Neuronal stem cell (in vitro differentiated cells): ENCODE results near the gene ZNRD2.

Experiments
- DNase-seq: peaks from one replicate; pipeline ENCODE4 v3.0.0-alpha.2; 2013; ENCODE audit warnings: low spot score
- H2AFZ ChIP-seq: one replicate; pipeline ENCODE4 v1.6.1; 2013; ENCODE audit warnings: mild to moderate bottlenecking, low read length, inconsistent platforms
- H2AK5ac ChIP-seq: 2 replicates; pipeline ENCODE4 v1.6.1; 2013; ENCODE audit warnings: low read depth, mild to moderate bottlenecking, inconsistent platforms, low read length, moderate library complexity, mixed read lengths
- H2BK120ac ChIP-seq: 2 replicates; pipeline ENCODE4 v1.6.1; 2013; ENCODE audit warnings: low read depth, mild to moderate bottlenecking, inconsistent platforms, low read length, moderate library complexity, mixed read lengths
- H2BK12ac ChIP-seq: one replicate; pipeline ENCODE4 v1.6.1; 2013; ENCODE audit warnings: low read length, inconsistent platforms
- H2BK15ac ChIP-seq: 2 replicates; pipeline ENCODE4 v1.6.1; 2013; ENCODE audit warnings: mild to moderate bottlenecking, low read length, inconsistent platforms, mixed read lengths
- H2BK5ac ChIP-seq: one replicate; pipeline ENCODE4 v1.6.1; 2013; ENCODE audit warnings: inconsistent platforms, mild to moderate bottlenecking, low read length, moderate library complexity
- H3K14ac ChIP-seq: one replicate; pipeline ENCODE4 v1.6.1; 2013; ENCODE audit warnings: low read length, inconsistent platforms
- H3K18ac ChIP-seq: 2 replicates; pipeline ENCODE4 v1.6.1; 2013; ENCODE audit warnings: low read length, inconsistent platforms
- H3K23ac ChIP-seq: 2 replicates; pipeline ENCODE4 v1.6.1; 2013; ENCODE audit warnings: low read depth, mild to moderate bottlenecking, mixed read lengths, low read length, inconsistent platforms; ENCODE audit not compliant: poor library complexity
- H3K27ac ChIP-seq: replicated peaks from 3 replicates; pipeline ENCODE4 v1.5.1; 2013; ENCODE audit warnings: low read length, inconsistent platforms
- H3K27me3 ChIP-seq, 3 experiments: 2 replicates each; pipeline ENCODE4 v1.6.1; 2013; ENCODE audit warnings: low read length in 3 of 3, mild to moderate bottlenecking in 2 of 3, inconsistent platforms in 1 of 3, low read depth in 1 of 3, mixed read lengths in 1 of 3, moderate library complexity in 1 of 3; ENCODE audit not compliant: control insufficient read depth in 3 of 3, insufficient read depth in 3 of 3
- H3K36me3 ChIP-seq, 2 donors: replicated peaks in 1 of 2; 2 replicates each; pipeline ENCODE4 v1.6.1; 2013; ENCODE audit warnings: low read length in 2 of 2; ENCODE audit not compliant: control insufficient read depth in 2 of 2, insufficient read depth in 2 of 2
- H3K4ac ChIP-seq: 2 replicates; pipeline ENCODE4 v1.6.1; 2013; ENCODE audit warnings: inconsistent platforms, mild to moderate bottlenecking, low read length, moderate library complexity
- H3K4me1 ChIP-seq, 2 donors: 1 replicate in 1 of 2; 2 replicates in 1 of 2; pipeline ENCODE4 v1.6.1; 2013; ENCODE audit warnings: low read length in 2 of 2, low read depth in 1 of 2; ENCODE audit not compliant: control insufficient read depth in 2 of 2, insufficient read depth in 1 of 2
- H3K4me2 ChIP-seq: one replicate; pipeline ENCODE4 v1.6.1; 2013; ENCODE audit warnings: mild to moderate bottlenecking, low read length, inconsistent platforms; ENCODE audit not compliant: insufficient read depth, poor library complexity, severe bottlenecking
- H3K4me3 ChIP-seq, 2 donors: 2 replicates each; pipeline ENCODE4 v1.5.1; 2013; ENCODE audit warnings: low read length in 2 of 2, mild to moderate bottlenecking in 2 of 2, inconsistent platforms in 1 of 2, moderate library complexity in 1 of 2
- H3K79me1 ChIP-seq: one replicate; pipeline ENCODE4 v1.6.1; 2013; ENCODE audit warnings: low read depth, mild to moderate bottlenecking, inconsistent platforms, low read length, moderate library complexity
- H3K9ac ChIP-seq: one replicate; pipeline ENCODE4 v1.6.1; 2013; ENCODE audit warnings: mild to moderate bottlenecking, low read depth, low read length, inconsistent platforms; ENCODE audit not compliant: poor library complexity
- H3K9me3 ChIP-seq, 2 donors: replicated peaks in 1 of 2; 2 replicates each; pipeline versions ENCODE3 to v1.6.1; 2013; ENCODE audit warnings: low read length in 2 of 2, mild to moderate bottlenecking in 2 of 2, inconsistent platforms in 1 of 2, low read depth in 1 of 2, mixed read lengths in 1 of 2, moderate library complexity in 1 of 2; ENCODE audit not compliant: control insufficient read depth in 2 of 2, insufficient read depth in 1 of 2
- H4K8ac ChIP-seq: one replicate; pipeline ENCODE4 v1.6.1; 2013; ENCODE audit warnings: low read depth, mild to moderate bottlenecking, inconsistent platforms, low read length, moderate library complexity
- H4K91ac ChIP-seq: one replicate; pipeline ENCODE4 v1.6.1; 2013; ENCODE audit warnings: low read length, low read depth, mild to moderate bottlenecking, inconsistent platforms; ENCODE audit not compliant: poor library complexity
- WGBS, 2 donors: extraction: QIAGEN DNeasy Blood & Tissue Kit; methylation state at CpG; one replicate each; pipeline ENCODE4 v1.1.7; 2013; ENCODE audit warnings: missing lambda C conversion rate in 2 of 2, mixed read lengths in 1 of 2; ENCODE audit not compliant: insufficient read length in 2 of 2, insufficient replicate concordance in 1 of 2; ENCODE audit errors: extremely low coverage in 2 of 2; 5-methylcytosine and 5-hydroxymethylcytosine counted together

The ZNRD2 gene

DNA sequence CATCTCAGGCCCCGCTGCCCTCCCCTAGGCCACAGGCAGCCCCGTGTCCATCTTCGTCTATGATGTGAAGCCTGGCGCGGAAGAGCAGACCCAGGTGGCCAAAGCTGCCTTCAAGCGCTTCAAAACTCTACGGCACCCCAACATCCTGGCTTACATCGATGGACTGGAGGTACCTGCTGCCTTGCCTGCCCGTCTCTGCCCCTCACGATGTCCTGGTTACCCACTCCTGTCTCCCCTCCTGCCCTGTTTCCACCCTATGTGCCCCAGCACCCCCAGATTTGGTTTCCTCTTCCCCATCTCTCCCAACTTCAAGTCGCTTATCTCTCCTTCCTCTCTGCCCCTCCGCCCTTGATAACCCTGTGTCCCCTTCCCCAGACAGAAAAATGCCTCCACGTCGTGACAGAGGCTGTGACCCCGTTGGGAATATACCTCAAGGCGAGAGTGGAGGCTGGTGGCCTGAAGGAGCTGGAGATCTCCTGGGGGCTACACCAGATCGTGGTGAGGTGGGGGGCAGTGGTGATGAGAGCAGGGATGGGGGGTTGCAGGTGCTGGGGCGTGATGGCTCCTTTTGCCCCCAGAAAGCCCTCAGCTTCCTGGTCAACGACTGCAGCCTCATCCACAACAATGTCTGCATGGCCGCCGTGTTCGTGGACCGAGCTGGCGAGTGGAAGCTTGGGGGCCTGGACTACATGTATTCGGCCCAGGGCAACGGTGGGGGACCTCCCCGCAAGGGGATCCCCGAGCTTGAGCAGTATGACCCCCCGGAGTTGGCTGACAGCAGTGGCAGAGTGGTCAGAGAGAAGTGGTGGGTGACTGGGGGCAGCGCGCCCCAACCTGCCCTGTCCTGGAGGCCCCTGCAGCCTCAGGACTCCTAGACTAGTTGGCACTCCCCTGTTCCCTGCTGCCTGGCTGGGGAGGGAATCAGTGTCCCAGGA, 44.5 kb upstream of the ZNRD2 start:
- Histone ChIP-seq H3K23ac (peak overlapping the region; percentile 60), H2AK5ac (peak overlapping the region; percentile 94), H3K4me2 (peak overlapping the region; percentile 97), H3K27ac (no peak overlapping the region), H3K4me3 (peak overlapping the region; percentile 64 to 99), H3K4me1 (peaks cover 11 to 31% of the 10 kb centered on the region in 2 donors), H3K36me3 (peaks cover 30 to 33% of the 10 kb centered on the region in 2 donors), H2BK5ac (peak overlapping the region; percentile 82), H2AFZ (peak overlapping the region; percentile 94), H3K14ac (peak overlapping the region; percentile 100), H2BK12ac (peak overlapping the region; percentile 58), H3K4ac (peak overlapping the region; percentile 58), H3K9me3 (peaks cover 0 to 3% of the 10 kb centered on the region in 2 donors), H2BK15ac (peak overlapping the region; percentile 92), H3K27me3 (peaks cover 0 to 4% (median 0%) of the 10 kb centered on the region in 3 experiments), H2BK120ac (no peak overlapping the region), H4K91ac (no peak overlapping the region), H4K8ac (no peak overlapping the region), H3K79me1 (peaks cover 19% of the 10 kb centered on the region), H3K9ac (peak overlapping the region; percentile 96), H3K18ac (peak overlapping the region; percentile 98)
- DNase-seq, result no peak
- WGBS, 2 donors, result no CpG with 5 or more reads among the region's 31 CpGs

DNA sequence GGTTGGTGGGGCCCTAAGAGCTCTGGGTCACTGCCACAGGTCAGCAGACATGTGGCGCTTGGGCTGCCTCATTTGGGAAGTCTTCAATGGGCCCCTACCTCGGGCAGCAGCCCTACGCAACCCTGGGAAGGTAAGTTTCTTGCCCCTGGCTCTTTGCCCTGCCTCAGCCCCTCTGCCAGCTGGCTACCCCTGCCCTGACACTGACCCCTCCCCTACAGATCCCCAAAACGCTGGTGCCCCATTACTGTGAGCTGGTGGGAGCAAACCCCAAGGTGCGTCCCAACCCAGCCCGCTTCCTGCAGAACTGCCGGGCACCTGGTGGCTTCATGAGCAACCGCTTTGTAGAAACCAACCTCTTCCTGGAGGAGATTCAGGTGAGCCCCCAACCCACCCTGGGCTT, 43.5 kb upstream of the ZNRD2 start:
- Histone ChIP-seq H3K9ac (no peak overlapping the region), H3K27ac (no peak overlapping the region), H2BK5ac (peak overlapping the region; percentile 82), H2AK5ac (no peak overlapping the region), H4K91ac (no peak overlapping the region), H2BK12ac (no peak overlapping the region), H4K8ac (peak overlapping the region; percentile 17), H2BK120ac (no peak overlapping the region), H3K4ac (no peak overlapping the region), H3K27me3 (peaks cover 0 to 4% (median 0%) of the 10 kb centered on the region in 3 experiments), H3K9me3 (peaks cover 0 to 3% of the 10 kb centered on the region in 2 donors), H3K79me1 (peaks cover 19% of the 10 kb centered on the region), H3K4me1 (peaks cover 11 to 31% of the 10 kb centered on the region in 2 donors), H3K4me3 (no peak overlapping the region), H3K18ac (no peak overlapping the region), H3K36me3 (peaks cover 38 to 42% of the 10 kb centered on the region in 2 donors), H2AFZ (no peak overlapping the region), H3K23ac (no peak overlapping the region), H3K14ac (no peak overlapping the region), H2BK15ac (no peak overlapping the region), H3K4me2 (no peak overlapping the region)
- DNase-seq, result no peak
- no CpG with 5 or more reads among the region's 8 CpGs for WGBS, 2 donors

DNA sequence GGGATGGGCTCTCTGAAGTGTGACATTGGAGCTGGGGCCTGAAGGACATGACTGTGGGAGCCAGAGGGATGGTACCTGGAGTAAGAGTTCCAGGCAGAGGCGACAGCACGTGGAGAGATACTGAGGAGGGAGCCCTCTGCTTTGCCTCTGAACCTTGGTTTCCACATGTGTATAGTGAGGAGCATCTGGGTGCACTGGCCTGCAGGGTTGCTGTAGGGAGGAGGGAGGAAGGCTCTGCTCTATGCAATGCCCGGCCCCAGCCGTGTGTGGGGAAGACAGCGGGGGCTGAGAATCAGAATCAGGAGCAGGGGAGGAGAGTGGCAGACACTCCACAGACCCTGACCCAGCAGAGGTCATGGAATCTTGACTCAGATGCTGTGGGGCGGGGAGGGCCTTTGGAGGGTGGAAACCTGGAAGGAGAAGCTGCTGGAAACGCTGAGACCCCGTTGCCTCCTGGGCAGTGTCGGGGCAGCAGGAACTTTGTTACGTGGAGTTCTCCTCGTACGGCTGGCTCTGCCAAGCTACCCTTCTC, 41.4 kb upstream of the ZNRD2 start:
- Histone ChIP-seq H2AFZ (no peak overlapping the region), H2BK12ac (no peak overlapping the region), H3K18ac (no peak overlapping the region), H3K9me3 (peaks cover 0 to 3% of the 10 kb centered on the region in 2 donors), H2AK5ac (no peak overlapping the region), H3K23ac (no peak overlapping the region), H2BK120ac (no peak overlapping the region), H2BK15ac (no peak overlapping the region), H4K8ac (no peak overlapping the region), H2BK5ac (no peak overlapping the region), H4K91ac (no peak overlapping the region), H3K9ac (no peak overlapping the region), H3K4ac (no peak overlapping the region), H3K36me3 (peaks cover 45 to 58% of the 10 kb centered on the region in 2 donors), H3K4me3 (no peak overlapping the region), H3K4me1 (peaks cover 11 to 19% of the 10 kb centered on the region in 2 donors), H3K27ac (no peak overlapping the region), H3K4me2 (no peak overlapping the region), H3K27me3 (peaks cover 0 to 3% (median 0%) of the 10 kb centered on the region in 3 experiments), H3K14ac (no peak overlapping the region), H3K79me1 (peaks cover 19% of the 10 kb centered on the region)
- WGBS, 2 donors, result no CpG with 5 or more reads among the region's 12 CpGs
- DNase-seq, result no peak
